ENCODE data around the gene PHOSPHO2. TPM values are rescaled to one million over a fixed set of nuclear protein-coding genes. Genes with fewer than 3 reads are reported as not detected.

The PHOSPHO2 gene, protein sequence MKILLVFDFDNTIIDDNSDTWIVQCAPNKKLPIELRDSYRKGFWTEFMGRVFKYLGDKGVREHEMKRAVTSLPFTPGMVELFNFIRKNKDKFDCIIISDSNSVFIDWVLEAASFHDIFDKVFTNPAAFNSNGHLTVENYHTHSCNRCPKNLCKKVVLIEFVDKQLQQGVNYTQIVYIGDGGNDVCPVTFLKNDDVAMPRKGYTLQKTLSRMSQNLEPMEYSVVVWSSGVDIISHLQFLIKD
- total RNA-seq: 1.9 and 2.0 TPM in 2 replicates

DNA sequence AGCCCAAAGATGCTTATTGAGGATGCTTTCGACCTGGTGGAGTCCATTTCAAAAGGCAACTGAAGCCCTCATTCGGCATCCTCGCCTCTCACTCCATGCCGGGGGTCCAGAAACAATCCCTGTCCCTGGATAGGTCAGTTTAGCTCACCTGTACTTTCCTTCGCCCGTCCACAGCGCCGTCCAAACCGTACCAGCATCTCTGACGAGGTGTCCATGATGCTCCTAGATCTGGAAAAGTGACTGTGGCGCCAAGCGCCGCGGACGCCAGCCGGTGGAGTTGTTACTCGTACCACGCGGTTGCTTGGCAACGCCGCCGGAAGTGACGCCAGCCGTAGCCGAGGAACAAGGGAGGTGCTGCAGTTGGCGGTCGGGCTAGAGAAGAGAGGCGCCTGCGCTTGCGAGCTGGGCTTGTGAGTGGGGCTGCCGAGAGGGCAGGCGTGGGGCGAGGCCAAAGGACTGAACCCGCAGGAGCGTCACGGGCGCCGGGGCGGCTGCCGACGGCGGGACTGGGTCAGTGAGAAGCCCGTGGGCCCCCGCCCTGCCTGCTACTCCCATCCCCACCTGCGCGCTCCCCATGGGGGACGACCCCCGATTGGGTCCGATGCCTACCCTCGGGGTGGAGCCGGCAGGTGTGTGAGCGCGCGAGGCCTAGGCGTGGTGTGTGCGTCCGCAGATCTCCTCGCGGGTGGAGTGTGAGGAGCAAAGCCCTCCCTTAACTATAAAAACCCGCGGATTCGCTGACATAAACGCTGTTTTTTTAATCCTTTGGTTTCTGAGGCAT lies at the start of gene PHOSPHO2, which contains the start of gene CFAP210:
Gene PHOSPHO2, plus strand, starts transcription at position 357 of the 781 bp plus-strand sequence. CDS start 6,503 bp downstream, outside the sequence.
Gene CFAP210, minus strand, starts transcription at position 293 of the 781 bp plus-strand sequence. Its CDS starts 78 bp downstream, at position 215.

Other genes starting within 250 kb of the PHOSPHO2 start
- 3.5 and 4.3 TPM in 2 replicates for gene BBS5, start 215.0 kb upstream of the PHOSPHO2 start, total RNA-seq
- gene KLHL41, start 184.8 kb upstream of the PHOSPHO2 start, total RNA-seq: not detected in 2 replicates
- 18.6 and 20.3 TPM in 2 replicates for gene FASTKD1, start 120.6 kb upstream of the PHOSPHO2 start, total RNA-seq
- gene PPIG, start 110.1 kb upstream of the PHOSPHO2 start, total RNA-seq: 14.1 and 20.7 TPM in 2 replicates
- gene CFAP210, start 64 bp upstream of the PHOSPHO2 start, total RNA-seq: 0.35 TPM in 1 of 2 replicates, not detected in the other
- 9.1 and 10.8 TPM in 2 replicates for gene KLHL23, start 39.4 kb downstream of the PHOSPHO2 start, total RNA-seq
- gene SSB, start 104.4 kb downstream of the PHOSPHO2 start, total RNA-seq: 85.1 and 85.3 TPM in 2 replicates
- 78.2 and 93.7 TPM in 2 replicates for gene METTL5, start 130.4 kb downstream of the PHOSPHO2 start, total RNA-seq
- 11.9 and 18.5 TPM in 2 replicates for gene UBR3, start 133.0 kb downstream of the PHOSPHO2 start, total RNA-seq